ENCODE data around the gene KIF26A. TPM values are rescaled to one million over a fixed set of nuclear protein-coding genes. Genes with fewer than 3 reads are reported as not detected.

The KIF26A gene
- total RNA-seq, 4 donors from 2014 or later: 3.3 to 6.2 (median 4.9) TPM

DNA sequence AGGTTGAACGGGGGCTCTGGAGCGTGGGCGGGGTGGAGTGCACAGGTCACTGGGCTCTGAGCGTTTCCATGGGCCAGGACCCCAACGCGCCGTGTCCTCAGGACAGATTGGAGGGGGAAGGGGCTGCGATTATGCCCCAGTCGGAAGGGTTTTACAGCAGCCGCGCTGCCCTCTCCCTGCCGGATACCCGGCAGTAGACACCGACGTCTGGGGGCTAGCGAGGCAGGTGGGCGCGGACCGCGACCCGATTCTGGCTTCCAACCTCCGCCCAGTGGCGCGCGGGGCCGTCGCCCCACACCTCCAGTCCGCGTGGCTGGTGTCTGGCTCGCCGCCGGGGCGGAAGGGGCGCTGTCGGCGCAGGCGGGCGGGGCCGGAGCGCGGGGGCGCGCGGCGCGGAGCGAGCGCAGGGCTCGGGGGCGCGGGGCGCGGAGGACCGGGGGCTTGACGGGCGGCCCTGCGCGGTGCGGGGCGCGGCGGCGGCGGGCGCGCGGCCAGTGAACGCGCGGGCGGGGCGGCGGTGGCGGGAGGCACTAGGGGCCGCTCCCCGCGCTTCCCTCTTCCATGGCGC lies 2.4 kb upstream of the KIF26A start:
- intact Hi-C loops (cut with DNase I): loop anchor here (2.0 to 5.0 kb wide), 2 partner anchors 429 to 506 kb away; no protein-coding TSS in a partner anchor
- Histone ChIP-seq H3K9me3 (no peaks in the 10 kb centered on the region), H3K27ac (no peak overlapping the region), H3K4me3 (replicated peaks in 1 of 3) (no peak overlapping the region), H3K36me3 (no peaks in the 10 kb centered on the region), H3K27me3 (peaks cover 17% of the 10 kb centered on the region), H3K4me1 (peaks cover 18 to 39% of the 10 kb centered on the region in 2 donors)
- WGBS, 2 donors: 0 to 2% methylated on average over 8 to 20 of the region's 78 CpGs
- DNase-seq: peak in 1 of 2 donors; percentile 3
- TF ChIP-seq, protein P1, sequence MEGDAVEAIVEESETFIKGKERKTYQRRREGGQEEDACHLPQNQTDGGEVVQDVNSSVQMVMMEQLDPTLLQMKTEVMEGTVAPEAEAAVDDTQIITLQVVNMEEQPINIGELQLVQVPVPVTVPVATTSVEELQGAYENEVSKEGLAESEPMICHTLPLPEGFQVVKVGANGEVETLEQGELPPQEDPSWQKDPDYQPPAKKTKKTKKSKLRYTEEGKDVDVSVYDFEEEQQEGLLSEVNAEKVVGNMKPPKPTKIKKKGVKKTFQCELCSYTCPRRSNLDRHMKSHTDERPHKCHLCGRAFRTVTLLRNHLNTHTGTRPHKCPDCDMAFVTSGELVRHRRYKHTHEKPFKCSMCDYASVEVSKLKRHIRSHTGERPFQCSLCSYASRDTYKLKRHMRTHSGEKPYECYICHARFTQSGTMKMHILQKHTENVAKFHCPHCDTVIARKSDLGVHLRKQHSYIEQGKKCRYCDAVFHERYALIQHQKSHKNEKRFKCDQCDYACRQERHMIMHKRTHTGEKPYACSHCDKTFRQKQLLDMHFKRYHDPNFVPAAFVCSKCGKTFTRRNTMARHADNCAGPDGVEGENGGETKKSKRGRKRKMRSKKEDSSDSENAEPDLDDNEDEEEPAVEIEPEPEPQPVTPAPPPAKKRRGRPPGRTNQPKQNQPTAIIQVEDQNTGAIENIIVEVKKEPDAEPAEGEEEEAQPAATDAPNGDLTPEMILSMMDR (IDR thresholded peaks at IDR 0.05): no peak
- TF ChIP-seq POLR2A (IDR thresholded peaks at IDR 0.05): no peak

DNA sequence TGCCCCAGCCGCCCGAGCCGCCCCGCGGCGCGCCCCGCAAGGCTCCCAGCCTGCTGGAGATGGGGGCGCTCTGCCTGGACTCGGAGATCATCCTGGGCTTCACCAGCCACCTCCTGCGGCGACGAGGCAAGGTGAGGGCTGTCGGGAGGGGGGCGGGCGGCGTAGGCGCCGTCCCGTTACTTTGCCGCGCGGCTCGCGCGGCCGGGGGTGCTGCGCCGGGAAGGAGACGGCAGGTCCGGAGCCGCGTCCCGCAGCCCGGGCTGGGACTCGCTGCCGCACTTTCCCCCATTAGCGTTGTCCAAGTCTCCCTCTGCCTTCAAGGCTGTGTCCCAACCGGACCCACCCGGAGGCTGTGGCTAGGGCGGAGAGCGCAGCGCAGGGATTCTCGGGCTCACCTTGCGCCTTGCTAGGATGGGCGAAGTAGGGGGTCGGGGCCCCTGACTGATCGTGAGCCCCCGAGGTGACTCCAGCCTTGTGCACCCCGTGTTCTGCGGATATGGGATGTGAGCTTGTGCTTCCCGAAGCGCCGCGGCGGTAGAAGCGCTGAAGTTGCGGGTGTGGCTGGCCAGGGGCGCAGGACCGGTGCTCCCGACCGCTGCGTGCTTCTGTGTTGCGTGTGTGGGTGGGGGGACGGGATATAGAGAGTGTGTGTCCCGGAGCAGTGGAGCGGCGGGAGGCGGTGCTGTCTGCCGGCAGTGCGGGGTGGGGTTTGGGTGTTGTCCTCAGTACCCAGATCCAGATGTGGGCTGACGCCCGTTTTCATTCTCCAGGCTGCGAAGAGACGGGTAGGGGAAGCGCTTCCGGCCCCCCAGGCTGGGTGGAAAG lies 1.7 kb upstream of the KIF26A start:
- Histone ChIP-seq H3K27ac (no peak overlapping the region), H3K9me3 (no peaks in the 10 kb centered on the region), H3K4me3 (replicated peaks in 1 of 3) (no peak overlapping the region), H3K36me3 (no peaks in the 10 kb centered on the region), H3K4me1 (peaks cover 18 to 39% of the 10 kb centered on the region in 2 donors), H3K27me3 (peaks cover 17% of the 10 kb centered on the region)
- no peak for DNase-seq
- TF ChIP-seq, protein P1 (IDR thresholded peaks at IDR 0.05): no peak
- no peak for TF ChIP-seq POLR2A (IDR thresholded peaks at IDR 0.05)
- WGBS, 2 donors: 1 to 3% methylated on average over 20 to 34 of the region's 77 CpGs
- intact Hi-C loops (cut with DNase I): loop anchor here (2.0 to 5.0 kb wide), 2 partner anchors 428 to 506 kb away; no protein-coding TSS in a partner anchor

DNA sequence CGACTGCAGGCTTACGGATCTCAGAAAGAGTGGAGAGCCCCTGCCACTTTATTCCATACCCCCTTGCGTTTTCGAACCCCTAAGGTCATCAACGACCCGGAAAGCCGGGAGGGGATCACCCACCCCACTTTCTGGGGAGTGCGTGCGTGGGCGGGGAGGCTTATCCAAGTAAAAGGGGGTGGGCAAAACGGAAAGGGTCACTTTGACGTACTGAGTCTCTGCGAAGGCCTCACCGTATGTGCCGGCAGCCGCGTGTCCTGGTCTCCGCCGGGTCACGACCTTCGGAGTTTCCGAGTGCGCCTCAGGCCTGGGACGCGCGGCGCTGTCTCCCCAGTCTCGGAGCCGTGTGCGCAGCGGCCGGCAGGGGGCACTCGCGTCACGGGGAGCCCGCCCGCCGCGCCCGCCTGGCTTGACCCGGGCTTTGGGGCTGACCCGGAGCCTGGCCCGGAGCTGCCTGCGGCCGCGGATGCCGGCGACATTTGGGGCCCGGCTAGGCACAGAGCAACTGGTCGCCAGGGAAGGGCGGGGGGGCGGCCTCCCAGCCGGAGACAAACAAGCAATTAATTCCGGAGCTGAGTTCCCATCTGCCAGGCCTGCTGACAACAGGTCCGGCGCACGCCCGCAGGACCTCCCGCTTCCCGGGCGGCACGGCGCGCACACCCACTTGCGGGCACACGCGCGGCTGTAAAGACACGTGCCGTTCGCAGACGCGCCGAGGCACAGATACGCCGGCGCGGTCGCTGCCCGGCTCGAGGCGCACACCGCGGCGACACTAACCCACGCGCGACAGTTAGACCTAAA lies 890 bp upstream of the KIF26A start:
- Histone ChIP-seq H3K4me1 (peaks cover 18 to 39% of the 10 kb centered on the region in 2 donors), H3K4me3 (replicated peaks in 1 of 3) (peak overlapping the region in 1 of 3 donors; percentile 38), H3K36me3 (no peaks in the 10 kb centered on the region), H3K27ac (peak overlapping the region in 2 of 3 donors; percentile 5 to 25), H3K27me3 (peaks cover 17% of the 10 kb centered on the region), H3K9me3 (no peaks in the 10 kb centered on the region)
- TF ChIP-seq, protein P1 (IDR thresholded peaks at IDR 0.05): peak; percentile 35 to 94 (median 89)
- no peak for TF ChIP-seq POLR2A (IDR thresholded peaks at IDR 0.05)
- intact Hi-C loops (cut with DNase I): loop anchor here (2.0 to 5.0 kb wide), 2 partner anchors 427 to 505 kb away; no protein-coding TSS in a partner anchor
- WGBS, 2 donors: 7 to 8% methylated on average over 10 to 12 of the region's 88 CpGs
- peak; percentile 55 to 57 for DNase-seq

DNA sequence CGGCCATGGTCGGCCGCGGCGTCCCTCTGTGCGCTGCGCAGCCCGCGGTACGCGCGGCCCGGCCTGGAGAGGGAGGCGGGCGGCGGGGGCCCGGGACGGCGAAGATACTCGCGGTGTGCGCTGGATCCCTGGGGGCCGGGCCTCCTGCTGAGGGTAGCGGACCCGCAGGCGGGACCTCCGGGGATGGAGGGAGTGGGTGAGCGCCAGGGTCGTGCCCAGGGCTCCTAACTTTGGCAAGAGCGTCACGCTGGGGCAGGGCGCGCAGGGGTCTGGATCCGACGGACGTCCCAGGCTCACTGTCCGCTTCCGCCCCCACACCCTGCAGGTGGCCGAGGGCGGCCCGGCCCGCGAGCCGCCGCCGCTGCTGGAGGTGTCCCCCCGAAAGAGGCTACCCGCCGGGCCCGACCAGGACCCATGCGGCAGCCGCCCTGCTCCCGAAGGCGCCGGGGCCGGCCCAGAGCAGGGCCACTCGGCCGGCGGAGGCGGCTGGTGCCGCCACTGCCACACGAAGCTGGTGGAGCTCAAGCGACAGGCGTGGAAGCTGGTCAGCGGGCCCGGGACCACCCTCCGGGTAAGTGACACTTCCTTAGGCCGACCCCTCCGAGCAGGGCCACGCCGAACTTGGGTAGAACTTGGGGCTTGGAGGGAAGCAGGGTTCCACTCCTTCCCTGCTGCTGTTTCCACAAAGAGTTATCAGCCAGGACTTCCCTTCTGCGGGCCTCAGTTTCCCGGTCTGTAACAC lies 502 bp downstream of the KIF26A start:
- TF ChIP-seq, protein P1 (IDR thresholded peaks at IDR 0.05): peak in 1 of 6 experiments; percentile 1
- TF ChIP-seq POLR2A (IDR thresholded peaks at IDR 0.05): no peak
- intact Hi-C loops (cut with DNase I): loop anchor here (5.0 kb wide), 1 partner anchor 503 kb away; no protein-coding TSS in a partner anchor
- Histone ChIP-seq H3K27me3 (peaks cover 17% of the 10 kb centered on the region), H3K4me3 (replicated peaks in 1 of 3) (peak overlapping the region in 1 of 3 donors; percentile 38), H3K27ac (no peak overlapping the region), H3K4me1 (peaks cover 18 to 39% of the 10 kb centered on the region in 2 donors), H3K9me3 (no peaks in the 10 kb centered on the region), H3K36me3 (no peaks in the 10 kb centered on the region)
- DNase-seq: no peak
- 0 to 1% methylated on average over 1 to 14 of the region's 73 CpGs for WGBS, 2 donors
